ENCODE results near the gene LOX.

LOX gene

GRCh38 chr5:122036326-122036725 is 41.7 kb downstream of the LOX start:
- no peak for DNase-seq
- Histone ChIP-seq H3K27me3 (replicated peaks) (no peaks in the 10 kb centered on the region), H3K4me3 (ENCODE audit: low read depth, low read length) (no peak overlapping the region), H3K27ac (no peak overlapping the region), H3K36me3 (replicated peaks) (no peaks in the 10 kb centered on the region)
- in situ Hi-C loops (cut with HindIII; ENCODE audit: low pct_ligation_motif_present, low sequenced_read_pairs) = no loop called here
- TF ChIP-seq CTCF (IDR thresholded peaks at IDR 0.05; ENCODE audit: low read depth, low read length, missing control alignments) = no peak

GRCh38 chr5:122035913-122036312 is 42.1 kb downstream of the LOX start:
- TF ChIP-seq CTCF (IDR thresholded peaks at IDR 0.05; ENCODE audit: low read depth, low read length, missing control alignments) = no peak
- DNase-seq = no peak
- in situ Hi-C loops (cut with HindIII; ENCODE audit: low pct_ligation_motif_present, low sequenced_read_pairs) = no loop called here
- Histone ChIP-seq H3K4me3 (ENCODE audit: low read depth, low read length) (no peak overlapping the region), H3K27ac (no peak overlapping the region), H3K27me3 (replicated peaks) (no peaks in the 10 kb centered on the region), H3K36me3 (replicated peaks) (no peaks in the 10 kb centered on the region)

- no peak overlapping the region for H3K27ac ChIP-seq
- no peak for TF ChIP-seq CTCF (IDR thresholded peaks at IDR 0.05; ENCODE audit: low read depth, low read length, missing control alignments)
- H3K36me3 ChIP-seq (replicated peaks) = no peaks in the 10 kb centered on the region
- in situ Hi-C loops (cut with HindIII; ENCODE audit: low pct_ligation_motif_present, low sequenced_read_pairs) = no loop called here
- DNase-seq = no peak
- H3K4me3 ChIP-seq (ENCODE audit: low read depth, low read length) = no peak overlapping the region
- H3K27me3 ChIP-seq (replicated peaks) = no peaks in the 10 kb centered on the region
Measured at GRCh38 chr5:122031836-122032235, 46.2 kb downstream of the LOX start.

GRCh38 chr5:122030251-122030650 is 47.8 kb downstream of the LOX start:
- in situ Hi-C loops (cut with HindIII; ENCODE audit: low pct_ligation_motif_present, low sequenced_read_pairs) = no loop called here

GRCh38 chr5:122029818-122030217 is 48.2 kb downstream of the LOX start:
- no peak for TF ChIP-seq CTCF (IDR thresholded peaks at IDR 0.05; ENCODE audit: low read depth, low read length, missing control alignments)

More at GRCh38 chr5:122030251-122030650, 47.8 kb downstream of the LOX start:
- Histone ChIP-seq H3K36me3 (replicated peaks) (no peaks in the 10 kb centered on the region), H3K4me3 (ENCODE audit: low read depth, low read length) (no peak overlapping the region), H3K27ac (no peak overlapping the region), H3K27me3 (replicated peaks) (no peaks in the 10 kb centered on the region)
- DNase-seq = peak; percentile 3
- TF ChIP-seq CTCF (IDR thresholded peaks at IDR 0.05; ENCODE audit: low read depth, low read length, missing control alignments) = peak; percentile 37

GRCh38 chr5:122022966-122023365 is 55.1 kb downstream of the LOX start:
- Histone ChIP-seq H3K27me3 (replicated peaks) (no peaks in the 10 kb centered on the region), H3K27ac (no peak overlapping the region), H3K4me3 (ENCODE audit: low read depth, low read length) (no peak overlapping the region), H3K36me3 (replicated peaks) (no peaks in the 10 kb centered on the region)
- DNase-seq = no peak
- TF ChIP-seq CTCF (IDR thresholded peaks at IDR 0.05; ENCODE audit: low read depth, low read length, missing control alignments) = no peak
- in situ Hi-C loops (cut with HindIII; ENCODE audit: low pct_ligation_motif_present, low sequenced_read_pairs) = no loop called here

More at GRCh38 chr5:122029818-122030217, 48.2 kb downstream of the LOX start:
- in situ Hi-C loops (cut with HindIII; ENCODE audit: low pct_ligation_motif_present, low sequenced_read_pairs) = no loop called here
- DNase-seq = no peak
- Histone ChIP-seq H3K36me3 (replicated peaks) (no peaks in the 10 kb centered on the region), H3K4me3 (ENCODE audit: low read depth, low read length) (no peak overlapping the region), H3K27ac (no peak overlapping the region), H3K27me3 (replicated peaks) (no peaks in the 10 kb centered on the region)

Data from brain microvascular endothelial cell (primary cell).